NCI-H2196 treated with DMSO at 0.1 percent for 48 hours (cell line): Measurements from ENCODE around the gene EML6.
"Not testable (repeated sequence)": the region's sequence is repeated elsewhere in the genome, so short reads cannot be mapped to it uniquely, and the experiment has no call there.

Experiments used
- DNase-seq: peaks from one replicate; lab custom pipeline; 2025; ENCODE audit not compliant: unreplicated experiment; lab: John Stamatoyannopoulos, UW

Gene EML6

DNA sequence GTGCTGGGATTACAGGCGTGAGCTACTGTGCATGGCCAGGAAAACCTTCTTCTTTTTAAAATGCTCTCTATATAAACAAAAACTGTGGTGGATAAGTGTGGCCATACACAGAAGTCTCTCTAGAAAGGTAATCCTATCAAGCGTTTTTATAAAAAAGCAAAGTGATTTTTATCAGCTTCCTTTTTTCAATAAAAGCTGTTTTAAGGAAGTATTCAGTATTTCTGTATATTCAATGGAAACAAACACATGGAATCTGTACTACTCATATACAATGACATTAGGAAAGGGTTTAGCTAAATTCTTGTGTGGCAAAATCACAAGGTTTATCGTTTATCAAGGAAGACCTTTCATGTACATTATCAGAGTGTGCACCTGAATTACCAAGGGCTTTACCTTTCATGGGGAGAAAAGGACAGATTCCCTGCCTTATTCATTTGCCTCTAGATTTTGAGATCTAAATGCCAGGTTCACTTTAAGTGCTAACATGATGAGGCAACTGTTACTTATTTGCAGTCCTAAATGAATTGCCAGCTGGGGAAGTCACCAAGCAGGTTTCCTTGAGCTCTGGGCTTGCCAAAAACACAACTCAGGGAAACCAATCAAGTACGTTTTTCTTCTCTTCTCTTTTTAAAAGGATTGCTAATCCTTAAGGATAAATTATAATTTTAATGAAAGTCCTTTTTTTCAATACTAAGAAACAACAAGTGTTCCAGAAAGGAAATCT, 256.0 kb downstream of the EML6 start:
- DNase-seq: no peak

GRCh38 chr2:54981385-54981784, 257.9 kb downstream of the EML6 start:
- no peak for DNase-seq

- no peak for DNase-seq
These were observed 260.1 kb downstream of the EML6 start for GRCh38 chr2:54983345-54984220.

- DNase-seq: no peak
These were observed 261.0 kb downstream of the EML6 start for GRCh38 chr2:54984476-54984875.

- DNase-seq: no peak
These were observed 262.8 kb downstream of the EML6 start for GRCh38 chr2:54986264-54986663.

DNA sequence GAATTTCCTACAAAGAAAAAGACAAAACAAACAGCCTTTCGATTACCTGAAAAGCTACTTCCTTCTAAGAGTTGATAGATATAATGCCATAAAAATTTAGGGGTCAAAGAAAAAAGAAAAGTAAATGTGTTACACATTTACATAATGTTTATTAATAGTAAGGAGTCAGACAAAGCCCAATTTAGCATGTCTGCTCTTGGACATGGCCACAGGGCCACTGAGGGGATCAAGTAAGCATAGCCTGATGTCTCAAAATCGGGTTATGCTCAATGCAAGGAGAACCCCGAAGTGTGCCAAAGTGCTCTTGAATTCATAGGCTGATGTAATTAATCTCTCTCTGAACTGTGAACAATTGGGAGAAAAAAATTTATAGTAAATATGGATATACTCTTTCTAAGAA, 265.1 kb downstream of the EML6 start:
- DNase-seq: no peak

DNA sequence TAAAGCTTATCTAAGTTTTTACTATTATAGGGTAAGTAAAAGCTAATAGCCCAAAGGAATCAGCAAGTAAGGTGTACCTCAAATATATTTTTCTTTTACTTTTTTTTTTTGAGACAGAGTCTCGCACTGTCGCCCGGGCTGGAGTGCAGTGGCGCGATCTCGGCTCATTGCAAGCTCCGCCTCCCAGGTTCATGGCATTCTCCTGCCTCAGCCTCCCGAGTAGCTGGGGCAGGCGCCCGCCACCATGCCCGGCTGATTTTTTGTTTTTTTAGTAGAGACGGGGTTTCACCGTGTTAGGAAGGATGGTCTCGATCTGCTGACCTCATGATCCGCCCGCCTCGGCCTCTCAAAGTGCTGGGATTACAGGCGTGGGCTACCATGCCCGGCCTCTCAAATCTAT, 267.2 kb downstream of the EML6 start:
- not testable (repeated sequence) for DNase-seq

- no peak for DNase-seq
These were observed 272.1 kb downstream of the EML6 start for GRCh38 chr2:54995553-54995952.

DNA sequence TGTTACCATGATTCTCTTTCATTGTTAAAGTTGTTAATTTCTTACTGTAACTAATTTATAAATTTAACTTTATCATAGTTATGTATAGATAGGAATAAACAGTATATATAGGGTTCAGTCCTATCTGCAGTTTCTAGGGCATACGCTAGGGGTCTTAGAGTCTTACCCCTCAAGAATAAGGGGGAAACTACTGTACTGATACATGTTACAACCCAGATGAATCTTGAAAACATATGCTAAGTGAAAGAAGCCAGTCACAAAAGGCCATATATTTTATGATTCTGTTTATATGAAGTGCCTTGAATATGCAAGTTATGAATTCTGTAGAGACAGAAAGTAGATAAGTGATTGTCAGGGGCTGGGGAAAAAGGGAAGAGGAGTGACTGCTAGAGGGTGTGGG, 274.4 kb downstream of the EML6 start:
- no peak for DNase-seq

DNA sequence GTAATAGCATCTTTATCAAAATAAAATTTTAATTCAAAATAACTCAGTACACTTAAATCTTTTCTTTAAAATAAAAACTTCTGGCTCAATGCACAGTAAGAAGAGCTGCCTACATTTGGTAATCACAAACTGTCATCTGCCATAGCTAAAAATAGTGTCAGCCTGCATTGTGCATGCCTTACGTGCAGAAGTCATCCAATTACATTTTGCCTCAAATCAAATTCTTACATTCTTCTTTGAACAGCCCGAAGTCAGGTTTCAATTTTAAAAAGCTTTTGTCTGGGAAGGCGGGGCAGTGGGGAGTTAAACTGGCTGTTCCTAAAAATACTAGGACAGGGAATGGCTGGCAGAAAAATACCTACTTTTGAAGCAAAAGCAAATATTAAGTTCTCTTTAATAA, 275.7 kb downstream of the EML6 start:
- no peak for DNase-seq

DNA sequence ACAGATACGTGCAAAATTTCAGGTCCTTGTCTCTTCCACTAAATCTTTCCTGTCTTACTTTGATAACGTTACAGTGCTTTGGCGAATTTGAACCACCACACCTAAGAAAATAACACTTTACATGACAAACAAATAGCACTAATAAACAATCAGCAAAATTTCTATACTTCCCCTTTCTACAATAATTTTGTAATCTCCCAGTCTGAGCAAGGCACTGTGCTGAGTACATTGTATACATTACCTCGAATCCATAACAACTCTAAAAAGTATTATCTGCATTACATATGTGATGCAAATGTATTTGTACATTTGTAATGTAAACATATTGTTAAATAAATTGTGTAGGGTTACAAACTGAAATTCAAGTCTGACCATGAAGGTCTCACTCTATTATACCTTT, 276.9 kb downstream of the EML6 start:
- no peak for DNase-seq

- no peak for DNase-seq
These were observed 278.3 kb downstream of the EML6 start for GRCh38 chr2:55001716-55002115.

GRCh38 chr2:55003706-55004639, 280.5 kb downstream of the EML6 start:
- DNase-seq: no peak

- no peak for DNase-seq
These were observed 282.8 kb downstream of the EML6 start for GRCh38 chr2:55006306-55006705.

GRCh38 chr2:55009277-55010060, 286.0 kb downstream of the EML6 start:
- DNase-seq: no peak

DNA sequence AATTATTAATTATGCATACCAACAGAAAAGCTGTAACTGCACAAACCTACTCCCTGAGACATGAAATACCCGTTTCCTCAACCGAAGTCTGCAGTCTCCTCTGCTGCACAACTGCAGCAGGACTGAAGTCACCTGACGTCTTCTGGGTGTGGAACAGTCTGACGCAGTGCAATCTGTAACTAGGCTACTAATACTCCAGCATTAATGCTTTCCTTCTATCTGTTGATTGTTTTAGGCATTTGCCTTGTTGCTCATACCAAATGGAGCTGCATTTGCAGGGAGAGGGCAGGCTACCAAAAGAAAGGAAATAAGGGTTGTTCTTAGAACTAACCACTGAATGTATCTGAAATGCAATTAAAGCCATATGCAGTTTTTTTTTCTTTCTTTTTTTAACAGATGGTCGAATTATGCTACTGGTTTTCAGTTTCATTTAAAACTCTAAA, 286.7 kb downstream of the EML6 start:
- no peak for DNase-seq

GRCh38 chr2:55010915-55011314, 287.5 kb downstream of the EML6 start:
- no peak for DNase-seq

GRCh38 chr2:55011831-55012671, 288.6 kb downstream of the EML6 start:
- DNase-seq: no peak

DNA sequence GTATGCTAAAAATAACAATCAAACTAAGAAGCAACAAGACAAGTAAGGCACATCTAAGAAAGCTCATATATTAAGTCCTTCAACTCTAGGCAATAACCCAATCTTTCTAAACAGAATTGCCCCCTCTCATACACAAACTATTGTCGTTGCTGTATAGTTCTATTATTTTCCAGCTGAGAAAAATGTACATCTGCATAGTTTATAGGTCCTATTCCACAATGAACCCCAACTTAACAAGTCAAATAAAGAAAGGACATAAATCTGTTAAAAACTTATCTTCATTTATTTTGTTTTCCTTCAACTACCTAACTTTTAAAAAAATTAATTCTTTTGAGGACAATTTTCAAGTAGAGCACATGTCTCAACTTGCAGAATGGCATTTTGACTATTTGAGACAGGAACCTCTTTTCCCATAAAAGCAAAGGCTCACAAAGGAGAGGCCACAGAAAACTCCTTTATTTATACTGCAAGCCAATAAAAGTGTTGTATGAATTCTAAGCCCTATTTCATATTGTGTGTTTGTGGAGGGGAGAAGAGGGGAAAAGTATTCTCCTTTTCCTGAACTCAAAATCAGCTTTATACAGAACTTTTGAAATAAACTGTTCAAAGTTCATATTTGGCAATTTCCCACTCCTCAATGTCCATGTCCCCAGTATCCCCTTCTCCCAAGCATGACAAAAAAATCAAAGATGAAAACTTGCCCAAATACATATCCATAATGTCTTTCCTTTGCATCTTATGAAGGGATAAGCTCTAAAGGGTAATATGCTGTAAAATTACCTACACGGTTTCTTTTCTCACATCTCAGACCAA, 289.4 kb downstream of the EML6 start:
- DNase-seq: no peak
